HG02623 (cell line): ENCODE results near the gene TAS1R2.
"Not testable (repeated sequence)": the region's sequence is repeated elsewhere in the genome, so short reads cannot be mapped to it uniquely, and the experiment has no call there.

ENCODE experiments used
- ATAC-seq: cut with Tn5 transposase; IDR thresholded peaks from one replicate; pipeline ENCODE4 v1.9.1; 2021; ENCODE audit warnings: moderate library complexity; ENCODE audit not compliant: unreplicated experiment

The TAS1R2 gene

DNA sequence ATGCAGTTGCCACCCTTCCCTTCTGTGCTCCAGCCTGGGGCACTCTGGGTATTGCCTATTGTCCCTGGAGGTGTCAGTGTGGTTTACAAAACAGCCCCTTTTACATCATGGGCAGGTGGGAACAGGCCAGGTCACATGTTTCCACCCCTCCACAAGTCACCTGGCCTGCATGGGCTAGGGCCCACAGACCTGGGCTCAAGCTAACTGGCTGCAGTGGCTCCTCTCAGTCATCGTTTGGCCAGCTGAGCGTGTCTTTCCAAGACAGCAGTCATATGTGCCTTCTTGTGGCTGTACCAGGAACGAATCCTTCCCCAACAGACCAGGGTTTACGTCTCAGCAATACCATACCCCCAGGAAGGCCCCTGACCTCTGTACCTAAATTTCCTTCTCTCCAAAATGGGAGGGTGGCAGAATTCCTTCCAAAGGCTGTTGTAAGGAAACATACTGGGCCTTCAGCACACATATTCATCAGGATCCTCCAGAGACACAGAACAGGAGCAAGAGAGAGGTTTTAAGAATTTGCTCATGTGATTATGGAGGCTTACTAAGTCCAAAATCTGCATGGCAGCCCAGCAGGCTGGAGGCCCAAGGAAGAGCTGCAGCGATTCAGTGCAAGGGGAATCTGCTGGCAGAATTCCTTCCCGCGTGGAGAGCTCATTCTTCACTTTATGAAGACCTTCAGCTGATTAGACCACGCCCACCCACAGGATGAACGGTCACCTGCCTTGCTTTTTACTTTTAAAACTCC, 10.6 kb upstream of the TAS1R2 start:
- no peak for ATAC-seq

- no peak for ATAC-seq
Observed at GRCh38 chr1:18868801-18869424, 9.5 kb upstream of the TAS1R2 start.

- no peak for ATAC-seq
Observed at GRCh38 chr1:18868354-18868753, 8.9 kb upstream of the TAS1R2 start.

DNA sequence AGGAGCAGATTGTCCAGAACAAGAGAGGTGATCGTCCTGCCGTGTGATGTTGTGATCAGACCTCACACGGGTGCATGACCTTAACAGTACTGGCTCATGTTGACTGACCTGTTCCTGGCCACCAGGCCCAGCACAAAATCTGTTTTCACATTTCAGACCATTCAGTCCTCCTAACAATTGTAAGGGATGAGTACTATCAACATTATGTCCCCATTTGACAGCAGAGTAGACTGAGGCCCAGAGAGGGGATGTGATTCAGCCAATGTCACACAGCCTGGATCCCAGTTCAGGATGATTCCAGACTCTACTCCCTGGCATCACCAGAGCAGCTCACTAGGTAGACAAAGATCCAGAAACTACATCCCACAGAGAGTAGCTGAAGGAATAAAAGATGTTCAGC, 7.4 kb upstream of the TAS1R2 start:
- no peak for ATAC-seq

DNA sequence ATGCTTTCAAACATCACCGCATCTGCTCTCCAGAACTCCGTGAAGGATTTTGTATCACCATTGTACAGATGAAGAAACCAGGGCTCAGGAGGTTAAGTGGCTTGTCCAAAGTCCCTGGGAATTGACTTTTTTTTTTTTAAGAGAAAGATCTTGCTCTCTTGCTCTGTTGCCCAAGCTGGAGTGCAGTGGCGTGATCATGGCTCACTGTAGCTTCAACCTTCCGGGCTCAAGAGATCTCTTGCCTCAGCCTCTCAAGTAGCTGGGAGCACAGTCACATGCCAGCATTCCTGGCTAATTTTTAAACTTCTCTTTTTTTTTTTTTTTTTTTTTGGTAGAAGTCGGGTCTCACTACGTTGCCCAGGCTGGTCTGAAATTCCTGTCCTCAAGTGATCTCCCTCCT, 6.9 kb upstream of the TAS1R2 start:
- ATAC-seq, result no peak

DNA sequence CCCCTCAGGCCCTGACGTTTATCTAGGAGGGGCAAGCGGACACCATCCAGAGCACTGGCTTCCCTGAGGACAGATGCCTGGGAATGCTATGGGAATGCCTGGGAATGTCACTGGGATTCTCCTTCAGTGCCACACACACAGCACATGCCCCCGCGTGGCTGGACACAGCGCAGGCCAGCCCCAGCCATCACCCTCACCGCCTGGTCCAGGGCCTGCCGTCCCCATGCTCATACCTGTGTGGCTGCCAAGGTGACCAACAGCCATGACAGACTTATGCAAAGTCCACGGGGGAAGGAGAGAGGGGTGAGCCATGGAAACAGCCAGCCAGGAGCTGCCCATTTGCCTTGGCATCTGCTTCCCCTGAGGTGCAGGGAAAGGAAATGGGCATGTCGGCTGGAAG, 5.7 kb upstream of the TAS1R2 start:
- no peak for ATAC-seq

- ATAC-seq, result no peak
Observed at GRCh38 chr1:18861590-18861989, 2.1 kb upstream of the TAS1R2 start.

GRCh38 chr1:18861082-18861481, 1.6 kb upstream of the TAS1R2 start:
- ATAC-seq, result no peak

DNA sequence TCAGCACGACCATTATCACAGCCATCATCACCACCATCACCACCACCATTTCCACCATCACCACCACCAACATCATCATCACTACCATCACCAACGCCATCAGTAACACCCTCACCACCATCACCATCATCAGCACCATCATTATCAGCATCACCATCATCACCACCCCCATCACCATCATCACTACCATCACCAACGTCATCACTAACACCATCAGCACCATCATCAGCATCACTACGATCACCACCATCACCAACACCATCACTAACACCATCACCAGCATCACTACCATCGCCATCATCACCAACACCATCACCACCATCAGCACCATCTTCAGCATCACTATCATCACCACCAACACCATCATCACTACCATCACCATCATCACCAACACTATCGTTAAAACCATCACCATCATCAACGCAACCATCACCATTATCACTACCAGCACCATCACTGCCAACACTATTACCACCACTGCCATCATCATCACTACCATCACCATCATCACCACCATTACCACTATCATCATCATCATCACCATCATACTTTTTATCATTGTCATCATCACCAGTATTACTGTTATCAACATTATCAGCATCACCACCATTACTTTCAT, 1.3 kb downstream of the TAS1R2 start:
- no peak for ATAC-seq

DNA sequence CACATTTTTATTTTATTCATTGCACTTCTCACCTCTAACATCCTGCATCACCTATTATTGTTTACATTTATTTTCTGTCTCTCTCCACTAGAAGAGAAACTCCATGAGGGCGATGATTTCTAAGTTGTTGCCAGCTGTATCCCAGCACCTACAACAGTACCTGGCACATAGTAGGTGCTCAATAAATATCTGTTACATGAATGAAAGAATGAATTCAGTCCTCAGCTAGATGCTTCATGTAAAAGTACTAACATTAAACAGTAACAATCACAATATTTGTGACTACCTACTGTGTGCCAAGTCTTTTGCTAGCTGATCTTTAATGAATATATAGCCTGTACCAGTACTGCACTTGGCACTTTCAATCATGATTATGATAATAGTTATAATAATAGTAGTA, 3.0 kb downstream of the TAS1R2 start:
- ATAC-seq, result no peak

GRCh38 chr1:18855573-18855972, 3.9 kb downstream of the TAS1R2 start:
- ATAC-seq, result no peak

DNA sequence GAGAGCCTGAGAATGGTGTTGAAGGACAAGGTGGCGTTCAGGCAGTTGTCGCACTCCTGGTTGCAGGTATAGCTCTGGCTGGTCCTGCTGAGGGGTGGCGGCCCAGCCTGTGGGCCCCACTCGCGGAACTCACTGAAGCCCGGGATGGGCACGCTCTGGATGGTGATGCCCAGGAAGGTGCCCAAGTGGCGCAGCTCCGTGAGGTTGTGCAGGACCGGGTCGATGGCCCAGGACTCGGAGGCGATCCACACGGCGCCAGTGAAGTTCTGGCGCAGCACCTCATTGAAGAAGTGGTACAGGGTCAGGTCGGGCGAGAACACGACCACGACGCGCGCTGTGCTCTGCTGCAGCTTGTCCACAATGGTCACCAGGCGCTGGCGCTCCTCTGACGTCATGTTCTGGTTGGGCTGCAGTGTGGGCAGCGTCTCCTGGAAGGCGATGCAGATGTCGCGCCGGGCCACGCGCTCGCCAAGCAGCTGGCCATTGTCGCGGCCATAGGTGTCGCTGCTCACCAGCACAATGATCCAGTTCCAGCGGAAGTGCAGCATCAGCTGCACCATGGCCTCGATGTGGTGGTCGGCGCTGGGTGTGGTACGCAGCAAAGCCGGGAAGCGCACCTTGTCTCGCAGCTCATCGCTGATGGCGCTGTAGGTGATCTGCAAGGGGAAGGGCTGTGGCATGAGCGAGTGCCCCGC, 5.0 kb downstream of the TAS1R2 start:
- no peak for ATAC-seq

- no peak for ATAC-seq
Observed at GRCh38 chr1:18852501-18852900, 7.0 kb downstream of the TAS1R2 start.

GRCh38 chr1:18849261-18849711, 10.2 kb downstream of the TAS1R2 start:
- no peak for ATAC-seq

- not testable (repeated sequence) for ATAC-seq
Observed at GRCh38 chr1:18847723-18848122, 11.7 kb downstream of the TAS1R2 start.

GRCh38 chr1:18840145-18840544, 19.3 kb downstream of the TAS1R2 start:
- ATAC-seq, result no peak

- no peak for ATAC-seq
Observed at GRCh38 chr1:18836654-18837053, 22.8 kb downstream of the TAS1R2 start.

GRCh38 chr1:18832319-18832718, 27.1 kb downstream of the TAS1R2 start:
- not testable (repeated sequence) for ATAC-seq

DNA sequence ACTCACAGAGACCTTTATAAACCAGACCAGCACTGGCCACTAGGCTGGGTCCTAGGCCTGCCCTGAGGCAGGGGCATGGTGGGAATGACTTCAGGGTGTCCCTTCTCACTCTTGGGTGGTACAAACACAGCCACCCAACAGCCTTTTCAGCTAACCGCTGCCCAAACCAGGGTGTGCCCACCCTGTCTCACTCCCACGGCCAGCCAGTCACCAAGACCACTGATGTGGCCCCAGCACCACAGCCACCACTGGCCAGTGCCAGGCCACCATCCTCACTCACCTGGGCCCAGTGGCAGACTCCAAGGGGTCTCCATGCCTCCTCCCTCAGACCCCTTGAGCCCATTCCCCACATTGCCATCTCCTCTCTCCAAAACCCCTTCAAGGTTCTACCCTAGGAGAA, 27.8 kb downstream of the TAS1R2 start:
- no peak for ATAC-seq

- no peak for ATAC-seq
Observed at GRCh38 chr1:18830596-18830995, 28.9 kb downstream of the TAS1R2 start.

- ATAC-seq, result no peak
Observed at GRCh38 chr1:18829671-18830070, 29.8 kb downstream of the TAS1R2 start.

DNA sequence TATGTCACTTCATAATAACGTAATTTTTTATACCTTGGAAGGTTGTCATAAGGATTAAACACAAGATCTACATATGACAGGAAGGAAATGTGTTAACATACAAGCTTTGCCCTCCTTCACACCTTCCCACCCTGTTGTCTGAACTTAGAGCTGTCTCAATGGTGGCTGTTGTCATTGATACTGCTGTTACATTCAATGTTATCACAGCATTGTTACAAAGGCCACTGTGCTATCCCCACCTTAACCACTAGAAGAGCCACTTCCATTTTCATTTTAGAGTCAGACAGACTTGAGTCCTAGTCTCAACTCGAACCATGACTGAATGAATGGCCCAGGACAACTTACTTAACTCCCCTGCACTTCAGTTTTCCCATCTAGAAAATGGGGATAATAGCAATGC, 31.2 kb downstream of the TAS1R2 start:
- no peak for ATAC-seq
